Myocyte (in vitro differentiated cells): ENCODE results near the gene JAK3. TPM values are rescaled to one million over a fixed set of nuclear protein-coding genes. Genes with fewer than 3 reads are reported as not detected.

ENCODE experiments used
- DNase-seq: peaks from one replicate; pipeline ENCODE4 v3.0.0-alpha.2; 2012; ENCODE audit warnings: low read depth
- total RNA-seq: library from RNA; depleted of rRNA; stranded (reverse); fragments of >200 nt; gene quantifications from 2 replicates; pipeline ENCODE4 v1.2.3, GENCODE V29; 2014

The JAK3 gene
- total RNA-seq, 1 donor from 2014 or later = not detected

- DNase-seq = no peak
Observed at GRCh38 chr19:17841810-17842662, 5.7 kb downstream of the JAK3 start.

GRCh38 chr19:17841371-17841809 is 6.4 kb downstream of the JAK3 start:
- DNase-seq = no peak

- DNase-seq = no peak
Observed at GRCh38 chr19:17840019-17840418, 7.8 kb downstream of the JAK3 start.

GRCh38 chr19:17837972-17838371 is 9.8 kb downstream of the JAK3 start:
- no peak for DNase-seq

- no peak for DNase-seq
Observed at GRCh38 chr19:17836530-17836929, 11.3 kb downstream of the JAK3 start.

GRCh38 chr19:17835182-17836006 is 12.4 kb downstream of the JAK3 start:
- DNase-seq = no peak

GRCh38 chr19:17834350-17835181 is 13.2 kb downstream of the JAK3 start:
- DNase-seq = no peak

- no peak for DNase-seq
Observed at GRCh38 chr19:17832443-17833208, 15.2 kb downstream of the JAK3 start.

- DNase-seq = no peak
Observed at GRCh38 chr19:17831419-17831888, 16.3 kb downstream of the JAK3 start.

GRCh38 chr19:17830567-17831418 is 17.0 kb downstream of the JAK3 start:
- DNase-seq = no peak

- DNase-seq = no peak
Observed at GRCh38 chr19:17829855-17830566, 17.8 kb downstream of the JAK3 start.

- DNase-seq = no peak
Observed at GRCh38 chr19:17826508-17827056, 21.2 kb downstream of the JAK3 start.

GRCh38 chr19:17824339-17824738 is 23.4 kb downstream of the JAK3 start:
- DNase-seq = no peak

- DNase-seq = no peak
Observed at GRCh38 chr19:17821190-17821589, 26.6 kb downstream of the JAK3 start, which contains the start of gene INSL3. Gene INSL3 (minus strand): TSS chr19:17821519. CDS start chr19:17821506, 13 bp downstream.

- DNase-seq = no peak
Observed at GRCh38 chr19:17817668-17818363, 30.0 kb downstream of the JAK3 start.

- DNase-seq = no peak
Observed at GRCh38 chr19:17812099-17812498, 35.7 kb downstream of the JAK3 start.

GRCh38 chr19:17811681-17812080 is 36.1 kb downstream of the JAK3 start:
- DNase-seq = no peak

- no peak for DNase-seq
Observed at GRCh38 chr19:17811103-17811502, 36.7 kb downstream of the JAK3 start.
